C4-2B (cell line): Measurements from ENCODE around the gene NRTN.

ENCODE experiments used
- ZFX ChIP-seq: fragments of 450-650 bp; IDR thresholded peaks from 2 replicates; pipeline ENCODE4 v1.6.1; 2017
- TF ChIP-seq, protein P1 (sequence below): fragments of 450-650 bp; conservative IDR thresholded peaks from 2 replicates; pipeline ENCODE4 v1.5.1; 2017; ENCODE audit warnings: mild to moderate bottlenecking

DNA sequence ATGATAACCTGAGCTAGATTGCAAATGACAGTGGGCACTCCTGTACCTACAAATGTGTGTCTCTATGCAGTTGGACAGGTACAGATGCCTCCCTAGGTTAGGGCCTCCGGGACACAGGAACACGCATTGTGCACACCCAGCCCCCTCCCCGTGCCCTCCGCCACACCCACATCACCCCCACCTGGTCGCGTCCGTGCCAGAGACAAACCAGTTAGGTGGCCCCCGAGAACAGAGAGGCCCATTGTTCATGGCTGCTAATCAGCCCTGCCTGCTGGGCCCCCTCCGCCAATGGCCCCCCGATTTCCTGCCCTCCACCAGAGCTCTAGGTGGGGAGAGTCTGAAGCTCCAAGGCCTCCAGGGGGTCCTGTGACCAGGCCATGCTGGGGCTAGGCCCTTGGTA lies 13.7 kb downstream of the NRTN start:
- TF ChIP-seq, protein P1, sequence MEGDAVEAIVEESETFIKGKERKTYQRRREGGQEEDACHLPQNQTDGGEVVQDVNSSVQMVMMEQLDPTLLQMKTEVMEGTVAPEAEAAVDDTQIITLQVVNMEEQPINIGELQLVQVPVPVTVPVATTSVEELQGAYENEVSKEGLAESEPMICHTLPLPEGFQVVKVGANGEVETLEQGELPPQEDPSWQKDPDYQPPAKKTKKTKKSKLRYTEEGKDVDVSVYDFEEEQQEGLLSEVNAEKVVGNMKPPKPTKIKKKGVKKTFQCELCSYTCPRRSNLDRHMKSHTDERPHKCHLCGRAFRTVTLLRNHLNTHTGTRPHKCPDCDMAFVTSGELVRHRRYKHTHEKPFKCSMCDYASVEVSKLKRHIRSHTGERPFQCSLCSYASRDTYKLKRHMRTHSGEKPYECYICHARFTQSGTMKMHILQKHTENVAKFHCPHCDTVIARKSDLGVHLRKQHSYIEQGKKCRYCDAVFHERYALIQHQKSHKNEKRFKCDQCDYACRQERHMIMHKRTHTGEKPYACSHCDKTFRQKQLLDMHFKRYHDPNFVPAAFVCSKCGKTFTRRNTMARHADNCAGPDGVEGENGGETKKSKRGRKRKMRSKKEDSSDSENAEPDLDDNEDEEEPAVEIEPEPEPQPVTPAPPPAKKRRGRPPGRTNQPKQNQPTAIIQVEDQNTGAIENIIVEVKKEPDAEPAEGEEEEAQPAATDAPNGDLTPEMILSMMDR: no peak
- TF ChIP-seq ZFX: no peak
